Neural cell (in vitro differentiated cells): ENCODE data around the gene ADRB1. TPM values are rescaled to one million over a fixed set of nuclear protein-coding genes. Genes with fewer than 3 reads are reported as not detected.

ENCODE experiments used
- H2AFZ ChIP-seq: fragments of 200-600, 300-800 bp; sonication (generic), shearing (Covaris generic); 2 replicates; pipeline ENCODE4 v1.6.0; 2014; ENCODE audit warnings: low read depth, mild to moderate bottlenecking, antibody characterized with exemption, low read length, moderate library complexity
- H3F3A ChIP-seq: fragments of 200-600 bp; shearing (Covaris generic); 2 replicates; pipeline ENCODE4 v1.6.1; 2016; ENCODE audit warnings: mild to moderate bottlenecking, moderate library complexity, mixed read lengths, antibody characterized with exemption, low read length; ENCODE audit not compliant: insufficient read depth, poor library complexity, severe bottlenecking
- H3K27ac ChIP-seq: fragments of 200-600, 300-800 bp; sonication (generic), shearing (Covaris generic); 2 replicates; pipeline ENCODE4 v1.5.1; 2014; ENCODE audit warnings: mild to moderate bottlenecking, low read length, moderate library complexity
- H3K27me3 ChIP-seq: fragments of 300-800, 200-600 bp; sonication (generic), shearing (Covaris generic); 2 replicates; pipeline ENCODE4 v1.6.0; 2014; ENCODE audit warnings: mild to moderate bottlenecking, low read depth, low read length, moderate library complexity; ENCODE audit not compliant: insufficient read depth
- H3K36me3 ChIP-seq: fragments of 300-800, 200-600 bp; sonication (generic), shearing (Covaris generic); 2 replicates; pipeline ENCODE4 v1.5.1; 2014; ENCODE audit warnings: mild to moderate bottlenecking, antibody characterized with exemption, low read length, moderate library complexity; ENCODE audit not compliant: insufficient read depth
- H3K4me2 ChIP-seq: fragments of 300-800, 200-600 bp; sonication (generic), shearing (Covaris generic); 2 replicates; pipeline ENCODE4 v1.6.0; 2014; ENCODE audit warnings: mild to moderate bottlenecking, low read length
- H3K4me3 ChIP-seq: fragments of 300-800, 200-600 bp; sonication (generic), shearing (Covaris generic); 2 replicates; pipeline ENCODE4 v1.5.1; 2014; ENCODE audit warnings: mild to moderate bottlenecking, low read length, moderate library complexity
- H3K79me2 ChIP-seq: fragments of 200-600 bp; shearing (Covaris generic); replicated peaks from 2 replicates; pipeline ENCODE4 v1.6.0; 2014; ENCODE audit warnings: mild to moderate bottlenecking, low read length, moderate library complexity; ENCODE audit not compliant: insufficient read depth
- H3K9ac ChIP-seq: fragments of 300-800, 200-600 bp; sonication (generic), shearing (Covaris generic); 2 replicates; pipeline ENCODE4 v1.6.1; 2016; ENCODE audit warnings: mild to moderate bottlenecking, low read length, mixed read lengths
- H3K9me2 ChIP-seq: fragments of 200-600 bp; shearing (Covaris generic); 2 replicates; pipeline ENCODE4 v1.6.1; 2016; ENCODE audit warnings: mild to moderate bottlenecking, low read length, mixed read lengths; ENCODE audit not compliant: insufficient read depth
- H3K9me3 ChIP-seq: fragments of 200-600, 300-800 bp; sonication (generic), shearing (Covaris generic); 2 replicates; pipeline ENCODE4 v1.6.1; 2016; ENCODE audit warnings: mild to moderate bottlenecking, mixed run types, low read length, moderate library complexity, mixed read lengths
- H4K20me1 ChIP-seq: fragments of 200-600 bp; shearing (Covaris generic); 2 replicates; pipeline ENCODE4 v1.6.1; 2016; ENCODE audit warnings: mild to moderate bottlenecking, mixed run types; ENCODE audit not compliant: insufficient read depth
- EP300 ChIP-seq: fragments of 450-650 bp; conservative IDR thresholded peaks from 2 replicates; pipeline ENCODE4 v1.6.1; 2014; ENCODE audit warnings: antibody characterized with exemption, mild to moderate bottlenecking, moderate library complexity; ENCODE audit not compliant: poor library complexity, severe bottlenecking
- MXI1 ChIP-seq: fragments of 450-650 bp; conservative IDR thresholded peaks from 2 replicates; pipeline ENCODE4 v1.6.1; 2014; ENCODE audit warnings: antibody characterized with exemption, mild to moderate bottlenecking; ENCODE audit not compliant: poor library complexity, severe bottlenecking
- POLR2AphosphoS5 ChIP-seq: IDR thresholded peaks from 2 replicates; pipeline ENCODE4 v1.6.1; 2012
- RAD21 ChIP-seq: fragments of 450-650 bp; conservative IDR thresholded peaks from 2 replicates; pipeline ENCODE4 v1.6.1; 2014; ENCODE audit warnings: antibody characterized with exemption, mild to moderate bottlenecking, moderate library complexity
- SMC3 ChIP-seq: fragments of 450-650 bp; conservative IDR thresholded peaks from 2 replicates; pipeline ENCODE4 v1.6.1; 2014; ENCODE audit warnings: antibody characterized with exemption, mild to moderate bottlenecking, moderate library complexity; ENCODE audit not compliant: poor library complexity
- TAF1 ChIP-seq: IDR thresholded peaks from 2 replicates; pipeline ENCODE4 v1.6.1; 2012; ENCODE audit warnings: low read depth
- polyA plus RNA-seq: library from polyadenylated mRNA; depleted of rRNA; stranded (reverse); fragments of >200 nt; gene quantifications from 2 replicates; pipeline ENCODE4 v1.2.3, GENCODE V29; 2014
- TF ChIP-seq, protein P1 (sequence below): fragments of 450-650 bp; IDR thresholded peaks from 2 replicates; pipeline ENCODE4 v1.5.1; 2014; ENCODE audit warnings: antibody characterized with exemption, mild to moderate bottlenecking, moderate library complexity; ENCODE audit not compliant: poor library complexity, severe bottlenecking

ADRB1 gene
- polyA plus RNA-seq, 1 donor from 2014 or later = not detected

DNA sequence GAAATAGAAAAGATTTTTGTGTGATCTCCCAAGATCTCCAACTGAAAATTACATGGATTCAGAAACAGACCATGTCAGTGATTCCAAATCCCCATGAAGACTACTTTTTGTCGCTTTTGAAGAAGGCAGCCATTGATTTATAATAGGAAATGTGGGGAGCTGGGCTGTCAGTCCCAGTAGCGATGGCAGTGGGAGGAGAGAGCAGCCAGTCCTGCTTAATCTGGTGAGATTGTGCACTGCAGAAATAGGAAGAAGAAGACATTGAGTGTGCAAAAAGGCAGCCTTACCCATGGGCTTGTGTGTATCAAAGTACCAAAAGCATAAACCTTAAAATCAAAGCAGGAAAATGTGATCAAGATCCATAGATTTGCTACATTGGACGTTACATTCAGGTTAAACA lies 4.8 kb downstream of the ADRB1 start:
- Histone ChIP-seq H3K4me3 (no peak overlapping the region), H3K9me3 (no peaks in the 10 kb centered on the region), H3K9ac (no peak overlapping the region), H3K36me3 (no peaks in the 10 kb centered on the region), H3F3A (no peaks in the 10 kb centered on the region), H3K9me2 (no peaks in the 10 kb centered on the region), H3K27me3 (peaks cover 61% of the 10 kb centered on the region), H4K20me1 (no peaks in the 10 kb centered on the region), H2AFZ (no peak overlapping the region), H3K27ac (no peak overlapping the region), H3K79me2 (no peaks in the 10 kb centered on the region), H3K4me2 (no peak overlapping the region)
- TF ChIP-seq POLR2AphosphoS5 = no peak
- TF ChIP-seq SMC3 = no peak
- TF ChIP-seq MXI1 = no peak

DNA sequence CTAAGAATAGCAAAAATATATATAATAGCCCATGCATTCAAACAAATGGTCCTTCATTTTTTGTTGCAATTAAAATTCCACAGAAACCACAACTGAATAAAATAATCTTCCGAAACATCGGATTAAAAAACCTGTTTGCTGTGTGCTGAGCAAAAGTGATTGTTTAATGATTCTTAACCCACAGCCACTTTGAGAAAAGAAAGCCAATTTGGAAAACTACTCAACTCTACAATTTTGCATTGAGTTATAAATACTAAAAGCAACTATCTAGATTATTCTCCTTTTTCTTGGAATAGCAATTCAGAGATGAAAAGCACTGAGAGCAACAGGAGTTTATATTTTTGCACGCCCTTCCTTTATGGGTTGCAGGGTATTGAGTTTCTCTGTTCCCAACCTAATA lies 8.0 kb downstream of the ADRB1 start:
- Histone ChIP-seq H2AFZ (no peak overlapping the region), H3K27ac (no peak overlapping the region), H4K20me1 (no peaks in the 10 kb centered on the region), H3K36me3 (no peaks in the 10 kb centered on the region), H3K9me2 (no peaks in the 10 kb centered on the region), H3K9me3 (no peaks in the 10 kb centered on the region), H3K79me2 (no peaks in the 10 kb centered on the region), H3F3A (no peaks in the 10 kb centered on the region), H3K4me2 (no peak overlapping the region), H3K4me3 (no peak overlapping the region), H3K27me3 (peaks cover 32% of the 10 kb centered on the region), H3K9ac (no peak overlapping the region)
- TF ChIP-seq RAD21 = no peak
- no peak for TF ChIP-seq POLR2AphosphoS5
- TF ChIP-seq, protein P1, sequence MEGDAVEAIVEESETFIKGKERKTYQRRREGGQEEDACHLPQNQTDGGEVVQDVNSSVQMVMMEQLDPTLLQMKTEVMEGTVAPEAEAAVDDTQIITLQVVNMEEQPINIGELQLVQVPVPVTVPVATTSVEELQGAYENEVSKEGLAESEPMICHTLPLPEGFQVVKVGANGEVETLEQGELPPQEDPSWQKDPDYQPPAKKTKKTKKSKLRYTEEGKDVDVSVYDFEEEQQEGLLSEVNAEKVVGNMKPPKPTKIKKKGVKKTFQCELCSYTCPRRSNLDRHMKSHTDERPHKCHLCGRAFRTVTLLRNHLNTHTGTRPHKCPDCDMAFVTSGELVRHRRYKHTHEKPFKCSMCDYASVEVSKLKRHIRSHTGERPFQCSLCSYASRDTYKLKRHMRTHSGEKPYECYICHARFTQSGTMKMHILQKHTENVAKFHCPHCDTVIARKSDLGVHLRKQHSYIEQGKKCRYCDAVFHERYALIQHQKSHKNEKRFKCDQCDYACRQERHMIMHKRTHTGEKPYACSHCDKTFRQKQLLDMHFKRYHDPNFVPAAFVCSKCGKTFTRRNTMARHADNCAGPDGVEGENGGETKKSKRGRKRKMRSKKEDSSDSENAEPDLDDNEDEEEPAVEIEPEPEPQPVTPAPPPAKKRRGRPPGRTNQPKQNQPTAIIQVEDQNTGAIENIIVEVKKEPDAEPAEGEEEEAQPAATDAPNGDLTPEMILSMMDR = no peak

DNA sequence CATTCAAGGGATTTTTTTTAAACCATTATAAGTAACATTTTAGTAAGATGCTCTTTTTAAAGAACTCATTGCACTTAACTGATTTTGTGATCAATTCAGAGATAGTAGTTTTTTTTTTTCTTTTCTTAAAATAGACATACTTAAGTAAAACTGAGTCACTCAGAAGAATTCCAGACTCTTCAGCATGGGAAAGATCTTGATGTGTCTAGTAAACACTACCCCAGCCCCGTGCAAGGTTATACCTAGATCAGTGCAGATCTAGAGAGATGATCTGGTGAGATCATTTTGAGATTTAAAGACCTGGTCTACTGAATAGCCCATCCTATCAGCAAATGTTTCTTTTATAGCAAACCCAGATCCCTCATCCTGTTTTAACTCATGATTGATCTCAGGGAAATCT lies 8.6 kb downstream of the ADRB1 start:
- Histone ChIP-seq H3K9me3 (no peaks in the 10 kb centered on the region), H3K9me2 (no peaks in the 10 kb centered on the region), H2AFZ (no peak overlapping the region), H3K27me3 (peaks cover 27% of the 10 kb centered on the region), H3K9ac (no peak overlapping the region), H3F3A (no peaks in the 10 kb centered on the region), H3K4me3 (no peak overlapping the region), H3K27ac (no peak overlapping the region), H4K20me1 (no peaks in the 10 kb centered on the region), H3K36me3 (no peaks in the 10 kb centered on the region), H3K4me2 (no peak overlapping the region), H3K79me2 (no peaks in the 10 kb centered on the region)
- TF ChIP-seq RAD21 = no peak

DNA sequence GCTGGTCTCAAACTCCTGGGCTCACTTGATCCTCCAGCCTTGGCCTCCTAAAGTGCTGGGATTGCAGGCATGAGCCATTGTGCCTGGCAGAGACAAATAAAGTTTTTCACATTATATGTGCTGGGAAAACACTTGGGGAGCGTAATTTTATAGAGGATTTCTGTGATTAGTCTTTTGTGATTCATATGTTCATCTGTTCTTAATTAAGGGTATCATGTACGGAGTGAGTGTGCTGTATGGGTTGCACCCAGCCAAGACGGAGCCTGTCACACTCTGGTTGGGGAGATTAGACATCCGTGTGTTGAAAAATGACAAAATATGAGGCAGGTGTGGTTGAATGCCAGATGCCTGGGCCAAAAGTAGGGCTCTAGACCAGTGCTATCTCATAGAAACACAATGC lies 10.3 kb downstream of the ADRB1 start:
- H3K9me3 ChIP-seq = no peaks in the 10 kb centered on the region
- no peaks in the 10 kb centered on the region for H3K36me3 ChIP-seq
- H4K20me1 ChIP-seq = no peaks in the 10 kb centered on the region
- H3K27ac ChIP-seq = no peak overlapping the region
- no peak overlapping the region for H3K4me3 ChIP-seq
- no peaks in the 10 kb centered on the region for H3F3A ChIP-seq
- H3K27me3 ChIP-seq = peaks cover 10% of the 10 kb centered on the region
- TF ChIP-seq EP300 = no peak
- no peak for TF ChIP-seq MXI1
- TF ChIP-seq, protein P1 = no peak
- no peak for TF ChIP-seq RAD21
- no peak for TF ChIP-seq SMC3
- no peak for TF ChIP-seq TAF1
- H3K9ac ChIP-seq = no peak overlapping the region
- no peaks in the 10 kb centered on the region for H3K79me2 ChIP-seq
- no peak overlapping the region for H3K4me2 ChIP-seq
- no peak overlapping the region for H2AFZ ChIP-seq
- no peaks in the 10 kb centered on the region for H3K9me2 ChIP-seq
